ENCODE data around the gene FPR1. TPM values are rescaled to one million over a fixed set of nuclear protein-coding genes. Genes with fewer than 3 reads are reported as not detected.

Gene FPR1
- total RNA-seq, 4 donors from 2014 or later = 1.5 to 4.4 TPM; not detected in 2

GRCh38 chr19:51697169-51697776 lies 54.4 kb downstream of the FPR1 start:
- DNase-seq = no peak

GRCh38 chr19:51696606-51697005 lies 55.1 kb downstream of the FPR1 start:
- Histone ChIP-seq H3K4me3 (no peak overlapping the region), H3K27me3 (no peaks in the 10 kb centered on the region), H3K4me1 (peaks cover 0 to 14% (median 7%) of the 10 kb centered on the region in 4 donors), H3K36me3 (no peaks in the 10 kb centered on the region), H3K9me3 (no peaks in the 10 kb centered on the region), H3K27ac (no peak overlapping the region)
- 84% methylated on average over 3 of the region's 3 CpGs; no CpG with 5 or more reads in 1 of the 2 donors for WGBS, 2 donors (ENCODE audit: low coverage in 1 of 2)
- in situ Hi-C loops (cut with MboI; ENCODE audit: low pct_ligation_motif_present in 1 of 4, low pct_unique_long_range_greater_than_20kb in 1 of 4, low sequenced_read_pairs in 3 of 4) = no loop called here
- no peak for TF ChIP-seq POLR2AphosphoS5 (IDR thresholded peaks at IDR 0.05)
- no peak for TF ChIP-seq POLR2A (IDR thresholded peaks at IDR 0.05)
- no peak for TF ChIP-seq CTCF (IDR thresholded peaks at IDR 0.05)
- TF ChIP-seq EP300 (IDR thresholded peaks at IDR 0.05; ENCODE audit: low read depth) = no peak
- no peak for DNase-seq
- intact Hi-C loops (cut with DNase I; ENCODE audit: low total_unique reads) = loop anchor here (10.0 kb wide), 2 partner anchors 322 to 568 kb away; partner anchors contain the start of genes NKG7 and ZNF766

More at GRCh38 chr19:51697169-51697776, 54.4 kb downstream of the FPR1 start:
- TF ChIP-seq POLR2A (IDR thresholded peaks at IDR 0.05) (no peak), EP300 (IDR thresholded peaks at IDR 0.05; ENCODE audit: low read depth) (no peak), POLR2AphosphoS5 (IDR thresholded peaks at IDR 0.05) (no peak), CTCF (IDR thresholded peaks at IDR 0.05) (no peak)
- Histone ChIP-seq H3K27ac (no peak overlapping the region), H3K9me3 (no peaks in the 10 kb centered on the region), H3K27me3 (no peaks in the 10 kb centered on the region), H3K4me3 (no peak overlapping the region), H3K4me1 (peaks cover 0 to 12% (median 7%) of the 10 kb centered on the region in 4 donors), H3K36me3 (no peaks in the 10 kb centered on the region)
- in situ Hi-C loops (cut with MboI; ENCODE audit: low pct_ligation_motif_present in 1 of 4, low pct_unique_long_range_greater_than_20kb in 1 of 4, low sequenced_read_pairs in 3 of 4) = no loop called here
- intact Hi-C loops (cut with DNase I; ENCODE audit: low total_unique reads) = loop anchor here (10.0 kb wide), 2 partner anchors 322 to 568 kb away; partner anchors contain the start of genes NKG7 and ZNF766
- 84 to 85% methylated on average over 5 to 9 of the region's 9 CpGs for WGBS, 2 donors (ENCODE audit: low coverage in 1 of 2)

Other genes starting within 250 kb of the FPR1 start
- 1 to 10 TPM in 2 of 4 donors, under 1 TPM in 1, not detected in 1; 0.55 to 4.4 (median 1.7) TPM for gene SIGLEC6, start 220.2 kb downstream of the FPR1 start, total RNA-seq
- 10 to 100 TPM in 1 of 4 donors, 1 to 10 TPM in 3; 5.6 to 12.7 (median 6.6) TPM for gene ZNF175, start 180.6 kb downstream of the FPR1 start, total RNA-seq
- 1 to 10 TPM in 1 of 4 donors, not detected in 3; 1.1 TPM for gene SIGLEC5, start 121.5 kb downstream of the FPR1 start, total RNA-seq
- gene SIGLEC14, start 105.1 kb downstream of the FPR1 start, total RNA-seq = 1 to 10 TPM in 2 of 4 donors, not detected in 2; 2.2 to 6.0 TPM
- gene SPACA6, start 58.5 kb downstream of the FPR1 start, total RNA-seq = 10 to 100 TPM in 2 of 4 donors, 1 to 10 TPM in 2; 2.3 to 25.1 (median 12.4) TPM
- 1 to 10 TPM in 1 of 4 donors, under 1 TPM in 2, not detected in 1; 0.27 to 1.9 (median 0.48) TPM for gene HAS1, start 27.9 kb downstream of the FPR1 start, total RNA-seq
- gene FPR2, start 9.3 kb upstream of the FPR1 start, total RNA-seq = not detected
- 1 to 10 TPM in 2 of 4 donors, not detected in 2; 3.4 to 4.8 TPM for gene FPR3, start 43.3 kb upstream of the FPR1 start, total RNA-seq
- 10 to 100 TPM; 10.5 to 26.4 (median 11.7) TPM for gene ZNF577, start 136.1 kb upstream of the FPR1 start, total RNA-seq
- gene ZNF649, start 153.1 kb upstream of the FPR1 start, total RNA-seq = 10 to 100 TPM in 2 of 4 donors, 1 to 10 TPM in 2; 8.6 to 19.5 (median 10.1) TPM
- 10 to 100 TPM in 2 of 4 donors, 1 to 10 TPM in 2; 6.0 to 62.8 (median 15.8) TPM for gene ZNF613, start 175.6 kb upstream of the FPR1 start, total RNA-seq
- gene ZNF350, start 235.0 kb upstream of the FPR1 start, total RNA-seq = 10 to 100 TPM in 3 of 4 donors, 1 to 10 TPM in 1; 7.8 to 30.3 (median 14.5) TPM

Data from transverse colon (tissue), 4 donors.